Measurements from ENCODE around the gene BDNF.
"Not testable (repeated sequence)": the region's sequence is repeated elsewhere in the genome, so short reads cannot be mapped to it uniquely, and the experiment has no call there.

- not testable (repeated sequence) for TF ChIP-seq POLR2AphosphoS5 (IDR thresholded peaks at IDR 0.05; ENCODE audit: borderline replicate concordance, low read depth, low read length); EZH2 (IDR thresholded peaks at IDR 0.05); FOXP2 (optimal IDR thresholded peaks at IDR 0.05; ENCODE audit: control extremely low read depth, extremely low read length, insufficient read depth)
These were observed 65.5 kb downstream of the BDNF start for GRCh38 chr11:27634776-27635175.
